ENCODE measurements around the gene ARRB1.

ARRB1 gene

GRCh38 chr11:75272391-75272790 lies 79.1 kb downstream of the ARRB1 start:
- H3K27me3 ChIP-seq (ENCODE audit: insufficient read depth, low read length): no peaks in the 10 kb centered on the region
- no peaks in the 10 kb centered on the region for H3K79me2 ChIP-seq (ENCODE audit: control insufficient read depth, insufficient read depth, low read length, poor library complexity)
- no peak overlapping the region for H4K12ac ChIP-seq (ENCODE audit: low read depth, low read length)
- WGBS (ENCODE audit: extremely low coverage, insufficient coverage, insufficient read length): no CpG with 5 or more reads among the region's 5 CpGs
- H3K4ac ChIP-seq (ENCODE audit: low read depth, low read length): no peak overlapping the region
- H3K36me3 ChIP-seq (ENCODE audit: control insufficient read depth in 1 of 2, insufficient read depth in 2 of 2, low read length in 2 of 2): peaks cover 36 to 43% of the 10 kb centered on the region in 2 experiments
- no peak overlapping the region for H3K23ac ChIP-seq (ENCODE audit: low read length)
- H2BK5ac ChIP-seq (ENCODE audit: low read depth, low read length, poor library complexity): no peak overlapping the region
- no peak overlapping the region for H4K8ac ChIP-seq (ENCODE audit: low read depth, low read length)
- no peak overlapping the region for H2BK12ac ChIP-seq (ENCODE audit: low read length)
- H3K14ac ChIP-seq (ENCODE audit: low read length): no peak overlapping the region
- H3K79me1 ChIP-seq (ENCODE audit: low read length): no peaks in the 10 kb centered on the region
- H3K9me3 ChIP-seq (ENCODE audit: insufficient read depth, low read depth, low read length): no peaks in the 10 kb centered on the region
- no peak overlapping the region for H4K91ac ChIP-seq (ENCODE audit: low read depth, low read length)
- H3K4me1 ChIP-seq (ENCODE audit: control insufficient read depth in 1 of 2, insufficient read depth in 2 of 2, low read length in 2 of 2): no peaks in the 10 kb centered on the region
- H3K18ac ChIP-seq (ENCODE audit: low read length): no peak overlapping the region
- no peak overlapping the region for H3K4me2 ChIP-seq (ENCODE audit: low read length)
- H3K27ac ChIP-seq (ENCODE audit: low read depth, low read length): no peak overlapping the region
- no peak overlapping the region for H2AFZ ChIP-seq (ENCODE audit: insufficient read depth, low read length, poor library complexity)
- H2BK120ac ChIP-seq (ENCODE audit: insufficient read depth, low read length, poor library complexity): no peak overlapping the region
- no peak overlapping the region for H3K9ac ChIP-seq (ENCODE audit: low read length)
- DNase-seq: no peak
- no peak overlapping the region for H3K4me3 ChIP-seq (ENCODE audit: low read depth, low read length)
- H2AK5ac ChIP-seq (ENCODE audit: low read length): no peak overlapping the region

- Histone ChIP-seq H3K9ac (ENCODE audit: low read length) (no peak overlapping the region), H4K91ac (ENCODE audit: low read depth, low read length) (no peak overlapping the region), H3K4me2 (ENCODE audit: low read length) (no peak overlapping the region), H3K9me3 (ENCODE audit: insufficient read depth, low read depth, low read length) (no peaks in the 10 kb centered on the region), H3K4me3 (ENCODE audit: low read depth, low read length) (no peak overlapping the region), H3K14ac (ENCODE audit: low read length) (no peak overlapping the region), H3K79me1 (ENCODE audit: low read length) (no peaks in the 10 kb centered on the region), H2BK120ac (ENCODE audit: insufficient read depth, low read length, poor library complexity) (no peak overlapping the region), H4K8ac (ENCODE audit: low read depth, low read length) (no peak overlapping the region), H3K27me3 (ENCODE audit: insufficient read depth, low read length) (no peaks in the 10 kb centered on the region), H3K79me2 (ENCODE audit: control insufficient read depth, insufficient read depth, low read length, poor library complexity) (no peaks in the 10 kb centered on the region), H3K4me1 (ENCODE audit: control insufficient read depth in 1 of 2, insufficient read depth in 2 of 2, low read length in 2 of 2) (no peaks in the 10 kb centered on the region), H2AFZ (ENCODE audit: insufficient read depth, low read length, poor library complexity) (no peak overlapping the region), H3K36me3 (ENCODE audit: control insufficient read depth in 1 of 2, insufficient read depth in 2 of 2, low read length in 2 of 2) (peaks cover 35 to 42% of the 10 kb centered on the region in 2 experiments), H3K4ac (ENCODE audit: low read depth, low read length) (no peak overlapping the region), H3K23ac (ENCODE audit: low read length) (no peak overlapping the region), H2AK5ac (ENCODE audit: low read length) (no peak overlapping the region), H3K18ac (ENCODE audit: low read length) (no peak overlapping the region), H2BK12ac (ENCODE audit: low read length) (no peak overlapping the region), H2BK5ac (ENCODE audit: low read depth, low read length, poor library complexity) (no peak overlapping the region), H3K27ac (ENCODE audit: low read depth, low read length) (no peak overlapping the region), H4K12ac (ENCODE audit: low read depth, low read length) (no peak overlapping the region)
- no peak for DNase-seq
- WGBS (ENCODE audit: extremely low coverage, insufficient coverage, insufficient read length): no CpG with 5 or more reads among the region's 6 CpGs
Observed at GRCh38 chr11:75271730-75272129, 79.7 kb downstream of the ARRB1 start.

DNA sequence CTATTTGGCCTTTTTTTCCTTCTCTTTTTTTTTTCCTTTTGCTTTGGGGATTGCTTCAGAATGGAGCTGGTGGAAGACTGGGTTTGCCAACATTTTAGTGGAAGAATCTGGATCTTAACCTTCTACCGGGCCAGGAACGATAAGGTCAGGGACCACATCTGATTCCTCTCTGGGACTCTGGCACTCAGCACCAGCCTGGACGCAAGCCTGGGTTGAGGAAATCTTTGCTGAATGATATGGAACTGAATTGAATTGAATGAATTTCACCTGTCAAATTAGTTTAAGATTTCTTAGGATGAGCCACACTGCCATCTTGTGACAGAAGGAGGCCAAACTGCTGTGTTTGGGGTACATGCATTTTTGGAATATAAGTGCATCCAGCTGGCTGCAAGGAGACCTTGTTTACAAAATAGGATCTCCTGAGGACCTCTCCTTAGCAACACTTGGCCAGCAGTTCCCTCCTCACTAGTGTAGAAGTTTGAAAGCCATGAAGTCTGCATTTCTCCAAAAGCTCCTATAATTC lies 80.5 kb downstream of the ARRB1 start:
- Histone ChIP-seq H2BK12ac (ENCODE audit: low read length) (no peak overlapping the region), H2AK5ac (ENCODE audit: low read length) (no peak overlapping the region), H4K91ac (ENCODE audit: low read depth, low read length) (no peak overlapping the region), H3K9me3 (ENCODE audit: insufficient read depth, low read depth, low read length) (no peaks in the 10 kb centered on the region), H3K4me1 (ENCODE audit: control insufficient read depth in 1 of 2, insufficient read depth in 2 of 2, low read length in 2 of 2) (peaks cover 0 to 2% of the 10 kb centered on the region in 2 experiments), H3K23ac (ENCODE audit: low read length) (no peak overlapping the region), H3K9ac (ENCODE audit: low read length) (no peak overlapping the region), H3K14ac (ENCODE audit: low read length) (no peak overlapping the region), H3K4me2 (ENCODE audit: low read length) (no peak overlapping the region), H3K4me3 (ENCODE audit: low read depth, low read length) (no peak overlapping the region), H4K12ac (ENCODE audit: low read depth, low read length) (no peak overlapping the region), H3K27ac (ENCODE audit: low read depth, low read length) (no peak overlapping the region), H4K8ac (ENCODE audit: low read depth, low read length) (no peak overlapping the region), H2BK120ac (ENCODE audit: insufficient read depth, low read length, poor library complexity) (no peak overlapping the region), H3K79me1 (ENCODE audit: low read length) (no peaks in the 10 kb centered on the region), H2BK5ac (ENCODE audit: low read depth, low read length, poor library complexity) (no peak overlapping the region), H3K4ac (ENCODE audit: low read depth, low read length) (no peak overlapping the region), H3K36me3 (ENCODE audit: control insufficient read depth in 1 of 2, insufficient read depth in 2 of 2, low read length in 2 of 2) (peaks cover 39 to 44% of the 10 kb centered on the region in 2 experiments), H2AFZ (ENCODE audit: insufficient read depth, low read length, poor library complexity) (no peak overlapping the region), H3K79me2 (ENCODE audit: control insufficient read depth, insufficient read depth, low read length, poor library complexity) (no peaks in the 10 kb centered on the region), H3K27me3 (ENCODE audit: insufficient read depth, low read length) (no peaks in the 10 kb centered on the region), H3K18ac (ENCODE audit: low read length) (no peak overlapping the region)
- no peak for DNase-seq
- WGBS (ENCODE audit: extremely low coverage, insufficient coverage, insufficient read length): no CpG with 5 or more reads among the region's 3 CpGs

DNA sequence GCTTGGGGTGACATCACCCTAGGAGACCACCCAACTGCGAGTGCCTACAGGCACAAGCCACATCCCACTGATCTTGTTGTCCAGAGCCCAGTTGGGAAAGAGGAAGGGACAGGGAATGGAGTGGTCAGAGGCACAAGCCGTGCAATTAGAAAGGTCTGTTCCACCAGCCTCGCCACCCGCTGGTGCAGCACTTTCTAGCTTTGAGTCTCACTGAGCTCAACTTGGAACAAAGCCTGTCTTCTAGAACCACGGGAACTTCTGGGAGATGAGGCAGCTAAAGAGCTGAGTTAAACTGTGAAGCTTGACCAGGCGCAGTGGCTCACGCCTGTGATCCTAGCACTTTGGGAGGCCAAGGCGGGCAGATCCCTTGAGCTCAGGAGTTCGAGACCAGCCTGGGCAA lies 81.6 kb downstream of the ARRB1 start:
- peaks cover 45 to 46% of the 10 kb centered on the region in 2 experiments for H3K36me3 ChIP-seq (ENCODE audit: control insufficient read depth in 1 of 2, insufficient read depth in 2 of 2, low read length in 2 of 2)
- no peak overlapping the region for H2AK5ac ChIP-seq (ENCODE audit: low read length)
- no peak overlapping the region for H3K23ac ChIP-seq (ENCODE audit: low read length)
- H3K27me3 ChIP-seq (ENCODE audit: insufficient read depth, low read length): no peaks in the 10 kb centered on the region
- no peak overlapping the region for H2BK5ac ChIP-seq (ENCODE audit: low read depth, low read length, poor library complexity)
- no peak overlapping the region for H4K12ac ChIP-seq (ENCODE audit: low read depth, low read length)
- H3K4me3 ChIP-seq (ENCODE audit: low read depth, low read length): no peak overlapping the region
- H4K8ac ChIP-seq (ENCODE audit: low read depth, low read length): no peak overlapping the region
- no peak overlapping the region for H3K4me2 ChIP-seq (ENCODE audit: low read length)
- no peak overlapping the region for H3K14ac ChIP-seq (ENCODE audit: low read length)
- no peak overlapping the region for H2BK12ac ChIP-seq (ENCODE audit: low read length)
- H3K27ac ChIP-seq (ENCODE audit: low read depth, low read length): no peak overlapping the region
- H2AFZ ChIP-seq (ENCODE audit: insufficient read depth, low read length, poor library complexity): no peak overlapping the region
- H3K4me1 ChIP-seq (ENCODE audit: control insufficient read depth in 1 of 2, insufficient read depth in 2 of 2, low read length in 2 of 2): peaks cover 0 to 2% of the 10 kb centered on the region in 2 experiments
- H3K9me3 ChIP-seq (ENCODE audit: insufficient read depth, low read depth, low read length): no peaks in the 10 kb centered on the region
- no peak for DNase-seq
- H3K18ac ChIP-seq (ENCODE audit: low read length): no peak overlapping the region
- no peak overlapping the region for H3K9ac ChIP-seq (ENCODE audit: low read length)
- H2BK120ac ChIP-seq (ENCODE audit: insufficient read depth, low read length, poor library complexity): no peak overlapping the region
- no peaks in the 10 kb centered on the region for H3K79me1 ChIP-seq (ENCODE audit: low read length)
- H3K4ac ChIP-seq (ENCODE audit: low read depth, low read length): no peak overlapping the region
- H3K79me2 ChIP-seq (ENCODE audit: control insufficient read depth, insufficient read depth, low read length, poor library complexity): no peaks in the 10 kb centered on the region
- WGBS (ENCODE audit: extremely low coverage, insufficient coverage, insufficient read length): no CpG with 5 or more reads among the region's 9 CpGs
- H4K91ac ChIP-seq (ENCODE audit: low read depth, low read length): no peak overlapping the region
